Measurements from ENCODE around the gene XPOT.

The XPOT gene

GRCh38 chr12:64427988-64428387 lies 23.8 kb downstream of the XPOT start:
- no peak for DNase-seq (ENCODE audit: low spot score)

GRCh38 chr12:64428956-64429355 lies 24.8 kb downstream of the XPOT start:
- DNase-seq (ENCODE audit: low spot score), result no peak

GRCh38 chr12:64430886-64431285 lies 26.7 kb downstream of the XPOT start:
- no peak for DNase-seq (ENCODE audit: low spot score)

- DNase-seq (ENCODE audit: low spot score), result no peak
Measured at GRCh38 chr12:64431791-64432190, 27.6 kb downstream of the XPOT start.

- no peak for DNase-seq (ENCODE audit: low spot score)
Measured at GRCh38 chr12:64433915-64434314, 29.7 kb downstream of the XPOT start.

- no peak for DNase-seq (ENCODE audit: low spot score)
Measured at GRCh38 chr12:64440100-64440499, 35.9 kb downstream of the XPOT start.

GRCh38 chr12:64445490-64445889 lies 41.3 kb downstream of the XPOT start:
- no peak for DNase-seq (ENCODE audit: low spot score)

GRCh38 chr12:64446295-64446694 lies 42.1 kb downstream of the XPOT start:
- no peak for DNase-seq (ENCODE audit: low spot score)

GRCh38 chr12:64450057-64450640 lies 46.0 kb downstream of the XPOT start:
- DNase-seq (ENCODE audit: low spot score), result no peak

GRCh38 chr12:64450711-64451486 lies 46.7 kb downstream of the XPOT start:
- peak; percentile 37 for DNase-seq (ENCODE audit: low spot score)

GRCh38 chr12:64451687-64452558 lies 47.7 kb downstream of the XPOT start, which contains the start of gene TBK1:
TBK1 (plus strand) TSS chr12:64452120; CDS start chr12:64455871, 3,751 bp downstream.
- peak; percentile 94 for DNase-seq (ENCODE audit: low spot score)

- peak; percentile 89 for DNase-seq (ENCODE audit: low spot score)
Measured at GRCh38 chr12:64452559-64453329, 48.6 kb downstream of the XPOT start.

GRCh38 chr12:64455506-64455905 lies 51.3 kb downstream of the XPOT start:
- no peak for DNase-seq (ENCODE audit: low spot score)

- no peak for DNase-seq (ENCODE audit: low spot score)
Measured at GRCh38 chr12:64456119-64456518, 51.9 kb downstream of the XPOT start.

GRCh38 chr12:64457032-64457431 lies 52.8 kb downstream of the XPOT start:
- DNase-seq (ENCODE audit: low spot score), result no peak

- no peak for DNase-seq (ENCODE audit: low spot score)
Measured at GRCh38 chr12:64457466-64457865, 53.3 kb downstream of the XPOT start.

GRCh38 chr12:64457923-64458322 lies 53.7 kb downstream of the XPOT start:
- DNase-seq (ENCODE audit: low spot score), result no peak

GRCh38 chr12:64459394-64459891 lies 55.3 kb downstream of the XPOT start:
- peak; percentile 27 for DNase-seq (ENCODE audit: low spot score)

GRCh38 chr12:64461634-64462414 lies 57.6 kb downstream of the XPOT start:
- no peak for DNase-seq (ENCODE audit: low spot score)

GRCh38 chr12:64466178-64466577 lies 62.0 kb downstream of the XPOT start:
- no peak for DNase-seq (ENCODE audit: low spot score)

GRCh38 chr12:64468966-64469365 lies 64.8 kb downstream of the XPOT start:
- no peak for DNase-seq (ENCODE audit: low spot score)
